Left ventricle myocardium inferior (tissue), 1 donor: Measurements from ENCODE around the gene ZNF628. TPM values are rescaled to one million over a fixed set of nuclear protein-coding genes. Genes with fewer than 3 reads are reported as not detected.
A peak's percentile ranks its signal among the peaks of the same experiment; 100 is the strongest.

Source experiments
- DNase-seq: peaks from one replicate; pipeline ENCODE4 v3.0.0-alpha.2; 2020
- H3K27ac ChIP-seq: fragments of 200-600 bp; replicated peaks from 2 replicates; pipeline ENCODE4 v1.8.0; 2021
- H3K27me3 ChIP-seq: fragments of 200-600 bp; 2 replicates; pipeline ENCODE4 v1.8.0; 2021; ENCODE audit warnings: low read depth
- H3K36me3 ChIP-seq: fragments of 200-600 bp; 2 replicates; pipeline ENCODE4 v1.8.0; 2021
- H3K4me1 ChIP-seq: fragments of 200-600 bp; 2 replicates; pipeline ENCODE4 v1.8.0; 2021
- H3K4me3 ChIP-seq: fragments of 200-600 bp; 2 replicates; pipeline ENCODE4 v1.8.0; 2021; ENCODE audit warnings: mild to moderate bottlenecking, moderate library complexity
- H3K9me3 ChIP-seq: fragments of 200-600 bp; replicated peaks from 2 replicates; pipeline ENCODE4 v1.8.0; 2021
- CTCF ChIP-seq: fragments of 200-600 bp; IDR thresholded peaks from 2 replicates; pipeline ENCODE4 v1.8.0; 2021; ENCODE audit warnings: antibody characterized with exemption, mild to moderate bottlenecking, borderline replicate concordance
- intact Hi-C: fragments of 100-400 bp; cut with micrococcal nuclease; formaldehyde crosslinking; loops from one replicate; pipeline ENCODE4 v1.11.0; 2022
- total RNA-seq: library from RNA; stranded (reverse); fragmentation: NEBNext Ultra II Directional; extraction: Animal tissue kit (Norgen Biotek cat#: 25700); gene quantifications from one replicate; pipeline ENCODE4 v1.2.1, GENCODE V29; 2021
- donor health status: DM: no; HTN: yes; CAD: no; lungs with severe emphysema.

The ZNF628 gene
- total RNA-seq, 1 donor from 2014 or later = 5.4 TPM

GRCh38 chr19:55435020-55435419, 41.4 kb upstream of the ZNF628 start:
- no peak overlapping the region for H3K27ac ChIP-seq
- H3K27me3 ChIP-seq = peaks cover 85% of the 10 kb centered on the region
- no peak for DNase-seq
- no peaks in the 10 kb centered on the region for H3K9me3 ChIP-seq
- intact Hi-C loops = no loop called here
- H3K36me3 ChIP-seq = no peaks in the 10 kb centered on the region
- TF ChIP-seq CTCF = no peak
- no peaks in the 10 kb centered on the region for H3K4me1 ChIP-seq
- no peak overlapping the region for H3K4me3 ChIP-seq

- Histone ChIP-seq H3K4me3 (no peak overlapping the region), H3K27me3 (peaks cover 85% of the 10 kb centered on the region), H3K36me3 (no peaks in the 10 kb centered on the region), H3K27ac (no peak overlapping the region), H3K4me1 (peaks cover 9% of the 10 kb centered on the region), H3K9me3 (no peaks in the 10 kb centered on the region)
- TF ChIP-seq CTCF = no peak
- intact Hi-C loops = no loop called here
- DNase-seq = no peak
These were observed 39.6 kb upstream of the ZNF628 start for GRCh38 chr19:55436847-55437246.

- peak; percentile 52 for DNase-seq
- no peak for TF ChIP-seq CTCF
- peaks cover 85% of the 10 kb centered on the region for H3K27me3 ChIP-seq
- H3K4me1 ChIP-seq = peaks cover 11% of the 10 kb centered on the region
- intact Hi-C loops = no loop called here
- no peaks in the 10 kb centered on the region for H3K36me3 ChIP-seq
- H3K27ac ChIP-seq = no peak overlapping the region
- H3K9me3 ChIP-seq = no peaks in the 10 kb centered on the region
- no peak overlapping the region for H3K4me3 ChIP-seq
These were observed 39.0 kb upstream of the ZNF628 start for GRCh38 chr19:55437410-55437809.

- no peak overlapping the region for H3K4me3 ChIP-seq
- peaks cover 11% of the 10 kb centered on the region for H3K4me1 ChIP-seq
- intact Hi-C loops = no loop called here
- no peak for TF ChIP-seq CTCF
- H3K36me3 ChIP-seq = no peaks in the 10 kb centered on the region
- no peak overlapping the region for H3K27ac ChIP-seq
- DNase-seq = no peak
- H3K9me3 ChIP-seq = no peaks in the 10 kb centered on the region
- H3K27me3 ChIP-seq = peaks cover 84% of the 10 kb centered on the region
These were observed 37.4 kb upstream of the ZNF628 start for GRCh38 chr19:55439052-55439451.

- peaks cover 11% of the 10 kb centered on the region for H3K4me1 ChIP-seq
- intact Hi-C loops = no loop called here
- DNase-seq = no peak
- no peak for TF ChIP-seq CTCF
- H3K27ac ChIP-seq = no peak overlapping the region
- H3K36me3 ChIP-seq = no peaks in the 10 kb centered on the region
- H3K4me3 ChIP-seq = no peak overlapping the region
- peaks cover 98% of the 10 kb centered on the region for H3K27me3 ChIP-seq
- H3K9me3 ChIP-seq = no peaks in the 10 kb centered on the region
These were observed 35.9 kb upstream of the ZNF628 start for GRCh38 chr19:55440411-55441105.
